ENCODE data around the gene CX3CL1.

The CX3CL1 gene

GRCh38 chr16:57382535-57383275 lies 10.4 kb downstream of the CX3CL1 start:
- no peaks in the 10 kb centered on the region for H3K36me3 ChIP-seq (ENCODE audit: control insufficient read depth, insufficient read depth, low read length)
- H3K4me3 ChIP-seq (ENCODE audit: low read length) = no peak overlapping the region
- H3K27ac ChIP-seq (ENCODE audit: low read length) = no peak overlapping the region
- no peaks in the 10 kb centered on the region for H3K4me1 ChIP-seq (ENCODE audit: control insufficient read depth, insufficient read depth, low read length)
- WGBS (ENCODE audit: insufficient coverage, insufficient read length) = no CpG with 5 or more reads among the region's 16 CpGs
- H3K27me3 ChIP-seq (ENCODE audit: control insufficient read depth, insufficient read depth, low read length) = no peaks in the 10 kb centered on the region
- no peak for DNase-seq (ENCODE audit: low read depth, low spot score)
- no peaks in the 10 kb centered on the region for H3K9me3 ChIP-seq (ENCODE audit: control insufficient read depth, insufficient read depth, low read length)

- H3K4me1 ChIP-seq (ENCODE audit: control insufficient read depth, insufficient read depth, low read length) = no peaks in the 10 kb centered on the region
- no peak overlapping the region for H3K4me3 ChIP-seq (ENCODE audit: low read length)
- no peaks in the 10 kb centered on the region for H3K9me3 ChIP-seq (ENCODE audit: control insufficient read depth, insufficient read depth, low read length)
- H3K27me3 ChIP-seq (ENCODE audit: control insufficient read depth, insufficient read depth, low read length) = no peaks in the 10 kb centered on the region
- no peak overlapping the region for H3K27ac ChIP-seq (ENCODE audit: low read length)
- no peak for DNase-seq (ENCODE audit: low read depth, low spot score)
- no peaks in the 10 kb centered on the region for H3K36me3 ChIP-seq (ENCODE audit: control insufficient read depth, insufficient read depth, low read length)
- no CpG with 5 or more reads among the region's 8 CpGs for WGBS (ENCODE audit: insufficient coverage, insufficient read length)
These were observed 11.3 kb downstream of the CX3CL1 start for GRCh38 chr16:57383276-57384247.

- Histone ChIP-seq H3K4me3 (ENCODE audit: low read length) (no peak overlapping the region), H3K4me1 (ENCODE audit: control insufficient read depth, insufficient read depth, low read length) (no peaks in the 10 kb centered on the region), H3K36me3 (ENCODE audit: control insufficient read depth, insufficient read depth, low read length) (no peaks in the 10 kb centered on the region), H3K27me3 (ENCODE audit: control insufficient read depth, insufficient read depth, low read length) (no peaks in the 10 kb centered on the region), H3K27ac (ENCODE audit: low read length) (no peak overlapping the region), H3K9me3 (ENCODE audit: control insufficient read depth, insufficient read depth, low read length) (no peaks in the 10 kb centered on the region)
- no CpG with 5 or more reads among the region's 11 CpGs for WGBS (ENCODE audit: insufficient coverage, insufficient read length)
- DNase-seq (ENCODE audit: low read depth, low spot score) = no peak
These were observed 12.2 kb downstream of the CX3CL1 start for GRCh38 chr16:57384248-57385070.

- H3K4me3 ChIP-seq (ENCODE audit: low read length) = no peak overlapping the region
- no peak overlapping the region for H3K27ac ChIP-seq (ENCODE audit: low read length)
- no CpG with 5 or more reads among the region's 5 CpGs for WGBS (ENCODE audit: insufficient coverage, insufficient read length)
- no peaks in the 10 kb centered on the region for H3K27me3 ChIP-seq (ENCODE audit: control insufficient read depth, insufficient read depth, low read length)
- DNase-seq (ENCODE audit: low read depth, low spot score) = no peak
- H3K36me3 ChIP-seq (ENCODE audit: control insufficient read depth, insufficient read depth, low read length) = no peaks in the 10 kb centered on the region
- H3K4me1 ChIP-seq (ENCODE audit: control insufficient read depth, insufficient read depth, low read length) = no peaks in the 10 kb centered on the region
- H3K9me3 ChIP-seq (ENCODE audit: control insufficient read depth, insufficient read depth, low read length) = no peaks in the 10 kb centered on the region
These were observed 12.8 kb downstream of the CX3CL1 start for GRCh38 chr16:57385083-57385482.

- Histone ChIP-seq H3K36me3 (ENCODE audit: control insufficient read depth, insufficient read depth, low read length) (no peaks in the 10 kb centered on the region), H3K4me3 (ENCODE audit: low read length) (no peak overlapping the region), H3K27ac (ENCODE audit: low read length) (no peak overlapping the region), H3K4me1 (ENCODE audit: control insufficient read depth, insufficient read depth, low read length) (no peaks in the 10 kb centered on the region), H3K27me3 (ENCODE audit: control insufficient read depth, insufficient read depth, low read length) (no peaks in the 10 kb centered on the region), H3K9me3 (ENCODE audit: control insufficient read depth, insufficient read depth, low read length) (no peaks in the 10 kb centered on the region)
- DNase-seq (ENCODE audit: low read depth, low spot score) = no peak
- WGBS (ENCODE audit: insufficient coverage, insufficient read length) = no CpG with 5 or more reads among the region's 5 CpGs
These were observed 14.2 kb downstream of the CX3CL1 start for GRCh38 chr16:57386381-57386951.

- H3K36me3 ChIP-seq (ENCODE audit: control insufficient read depth, insufficient read depth, low read length) = no peaks in the 10 kb centered on the region
- DNase-seq (ENCODE audit: low read depth, low spot score) = no peak
- H3K9me3 ChIP-seq (ENCODE audit: control insufficient read depth, insufficient read depth, low read length) = no peaks in the 10 kb centered on the region
- no peaks in the 10 kb centered on the region for H3K27me3 ChIP-seq (ENCODE audit: control insufficient read depth, insufficient read depth, low read length)
- no peak overlapping the region for H3K4me3 ChIP-seq (ENCODE audit: low read length)
- H3K27ac ChIP-seq (ENCODE audit: low read length) = no peak overlapping the region
- WGBS (ENCODE audit: insufficient coverage, insufficient read length) = no CpG with 5 or more reads among the region's 3 CpGs
- H3K4me1 ChIP-seq (ENCODE audit: control insufficient read depth, insufficient read depth, low read length) = no peaks in the 10 kb centered on the region
These were observed 15.5 kb downstream of the CX3CL1 start for GRCh38 chr16:57387598-57388354.

- DNase-seq (ENCODE audit: low read depth, low spot score) = no peak
- H3K36me3 ChIP-seq (ENCODE audit: control insufficient read depth, insufficient read depth, low read length) = no peaks in the 10 kb centered on the region
- WGBS (ENCODE audit: insufficient coverage, insufficient read length) = 100% methylated on average over 3 of the region's 7 CpGs
- H3K27me3 ChIP-seq (ENCODE audit: control insufficient read depth, insufficient read depth, low read length) = no peaks in the 10 kb centered on the region
- no peak overlapping the region for H3K27ac ChIP-seq (ENCODE audit: low read length)
- no peak overlapping the region for H3K4me3 ChIP-seq (ENCODE audit: low read length)
- H3K4me1 ChIP-seq (ENCODE audit: control insufficient read depth, insufficient read depth, low read length) = no peaks in the 10 kb centered on the region
- H3K9me3 ChIP-seq (ENCODE audit: control insufficient read depth, insufficient read depth, low read length) = no peaks in the 10 kb centered on the region
These were observed 16.2 kb downstream of the CX3CL1 start for GRCh38 chr16:57388359-57389086.

GRCh38 chr16:57389087-57389468 lies 16.8 kb downstream of the CX3CL1 start:
- H3K9me3 ChIP-seq (ENCODE audit: control insufficient read depth, insufficient read depth, low read length) = no peaks in the 10 kb centered on the region
- WGBS (ENCODE audit: insufficient coverage, insufficient read length) = no CpG with 5 or more reads among the region's 3 CpGs
- no peaks in the 10 kb centered on the region for H3K4me1 ChIP-seq (ENCODE audit: control insufficient read depth, insufficient read depth, low read length)
- no peaks in the 10 kb centered on the region for H3K27me3 ChIP-seq (ENCODE audit: control insufficient read depth, insufficient read depth, low read length)
- no peaks in the 10 kb centered on the region for H3K36me3 ChIP-seq (ENCODE audit: control insufficient read depth, insufficient read depth, low read length)
- no peak overlapping the region for H3K4me3 ChIP-seq (ENCODE audit: low read length)
- DNase-seq (ENCODE audit: low read depth, low spot score) = no peak
- H3K27ac ChIP-seq (ENCODE audit: low read length) = no peak overlapping the region

GRCh38 chr16:57390636-57391295 lies 18.5 kb downstream of the CX3CL1 start:
- Histone ChIP-seq H3K4me3 (ENCODE audit: low read length) (no peak overlapping the region), H3K9me3 (ENCODE audit: control insufficient read depth, insufficient read depth, low read length) (no peaks in the 10 kb centered on the region), H3K36me3 (ENCODE audit: control insufficient read depth, insufficient read depth, low read length) (no peaks in the 10 kb centered on the region), H3K27ac (ENCODE audit: low read length) (no peak overlapping the region), H3K4me1 (ENCODE audit: control insufficient read depth, insufficient read depth, low read length) (no peaks in the 10 kb centered on the region), H3K27me3 (ENCODE audit: control insufficient read depth, insufficient read depth, low read length) (no peaks in the 10 kb centered on the region)
- DNase-seq (ENCODE audit: low read depth, low spot score) = no peak
- WGBS (ENCODE audit: insufficient coverage, insufficient read length) = no CpG with 5 or more reads among the region's 5 CpGs

Measured in iPS DF 6.9 (cell line).